Liver (tissue), 3 donors: ENCODE results near the gene FAM209A.

Source experiments
- ATF3 ChIP-seq: IDR thresholded peaks from 2 replicates; pipeline ENCODE4 v1.6.1; 2016; ENCODE audit warnings: antibody characterized with exemption
- CTCF ChIP-seq: fragments of 150-350 bp; IDR thresholded peaks from 2 replicates; pipeline ENCODE4 v1.5.1; 2017; ENCODE audit warnings: improper control_type of control experiment, low read depth, low read length; ENCODE audit not compliant: missing input control
- FOXA1 ChIP-seq: IDR thresholded peaks from 2 replicates; pipeline ENCODE4 v1.6.1; 2016; ENCODE audit warnings: antibody characterized with exemption
- GABPA ChIP-seq, 2 donors: IDR thresholded peaks in 1 of 2; conservative IDR thresholded peaks in 1 of 2; 2 replicates each; pipeline ENCODE4 v1.6.1; 2016; ENCODE audit warnings: antibody characterized with exemption in 2 of 2, mild to moderate bottlenecking in 1 of 2, moderate library complexity in 1 of 2
- JUND ChIP-seq, 2 donors: IDR thresholded peaks; 2 replicates each; pipeline ENCODE4 v1.6.1; 2016; ENCODE audit warnings: antibody characterized with exemption in 2 of 2
- MAX ChIP-seq: IDR thresholded peaks from 2 replicates; pipeline ENCODE4 v1.6.1; 2016; ENCODE audit warnings: antibody characterized with exemption
- RAD21 ChIP-seq, 2 donors: IDR thresholded peaks; 2 replicates each; pipeline ENCODE4 v1.6.1; 2016; ENCODE audit warnings: antibody characterized with exemption in 2 of 2, mild to moderate bottlenecking in 2 of 2
- REST ChIP-seq: IDR thresholded peaks from 2 replicates; pipeline ENCODE4 v1.6.1; 2016; ENCODE audit warnings: antibody characterized with exemption, mild to moderate bottlenecking
- RXRA ChIP-seq, 2 donors: IDR thresholded peaks; 2 replicates each; pipeline ENCODE4 v1.6.1; 2017 to 2018; ENCODE audit warnings: antibody characterized with exemption in 2 of 2, mild to moderate bottlenecking in 1 of 2
- donor health status: healthy.
- donor health status: healthy.

GRCh38 chr20:56575157-56575556, 50.6 kb downstream of the FAM209A start:
- TF ChIP-seq RXRA (IDR thresholded peaks at IDR 0.05) (no peak), CTCF (no peak), RAD21 (IDR thresholded peaks at IDR 0.05) (no peak), JUND (IDR thresholded peaks at IDR 0.05) (no peak), GABPA (IDR thresholded peaks at IDR 0.05 in 1 of 2, conservative IDR thresholded peaks at IDR 0.05 in 1 of 2) (no peak), MAX (no peak), FOXA1 (no peak), REST (no peak), ATF3 (no peak)
